ENCODE results near the gene SYT1. TPM values are rescaled to one million over a fixed set of nuclear protein-coding genes. Genes with fewer than 3 reads are reported as not detected.

The SYT1 gene
- total and polyA plus RNA-seq, 2 of the 4 experiments (the other 2 are of a cell fraction) = 2.8 to 3.0 TPM

DNA sequence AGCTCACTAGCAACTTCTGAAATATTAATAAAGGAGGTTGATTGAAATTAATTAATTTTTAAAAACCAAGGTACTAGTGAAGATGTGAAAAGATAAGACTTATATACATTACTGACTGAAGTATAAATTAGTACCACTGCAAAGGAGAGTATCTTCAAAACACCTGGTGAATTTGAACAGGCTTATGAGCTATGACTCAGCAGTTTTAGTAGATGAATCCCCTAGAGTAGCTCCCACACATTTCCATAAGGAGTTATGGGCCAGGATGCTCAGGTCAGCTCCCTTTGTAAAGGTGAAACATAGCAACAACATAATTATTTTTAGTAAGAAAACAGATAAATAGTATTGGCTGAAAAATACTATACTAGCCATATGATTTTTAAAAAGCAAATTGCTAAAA, 218.6 kb downstream of the SYT1 start:
- Histone ChIP-seq H3K18ac (ENCODE audit: low read depth, low read length) (no peak overlapping the region), H4K5ac (ENCODE audit: low read depth, low read length) (no peak overlapping the region), H3K23ac (ENCODE audit: low read depth, low read length) (no peak overlapping the region), H3K79me1 (ENCODE audit: low read depth in 1 of 2, low read length in 2 of 2) (no peaks in the 10 kb centered on the region), H2BK5ac (ENCODE audit: low read depth, low read length, poor library complexity, severe bottlenecking) (no peak overlapping the region), H2AK9ac (replicated peaks; ENCODE audit: low read depth, low read length, poor library complexity) (no peak overlapping the region), H4K8ac (ENCODE audit: low read depth in 2 of 2, low read length in 2 of 2) (no peak overlapping the region), H3K4me3 (ENCODE audit: insufficient read depth, low read depth, low read length) (no peak overlapping the region), H3K9ac (ENCODE audit: low read depth, low read length) (no peak overlapping the region), H2AFZ (replicated peaks; ENCODE audit: low read length, poor library complexity) (no peak overlapping the region), H3K4ac (ENCODE audit: low read depth, low read length) (no peak overlapping the region), H3K27ac (ENCODE audit: insufficient read depth, low read length) (no peak overlapping the region), H2BK120ac (ENCODE audit: low read depth, low read length) (no peak overlapping the region), H2BK20ac (ENCODE audit: low read depth, low read length) (no peak overlapping the region), H3K4me2 (ENCODE audit: low read depth, low read length) (no peak overlapping the region), H3K9me3 (ENCODE audit: control insufficient read depth, insufficient read depth, low read length) (no peaks in the 10 kb centered on the region), H2BK15ac (ENCODE audit: low read depth, low read length) (no peak overlapping the region), H3K4me1 (ENCODE audit: control insufficient read depth, insufficient read depth, low read length) (no peaks in the 10 kb centered on the region), H3K14ac (replicated peaks; ENCODE audit: low read depth, low read length) (no peak overlapping the region), H3K27me3 (ENCODE audit: control insufficient read depth, insufficient read depth, low read length) (no peaks in the 10 kb centered on the region), H4K91ac (ENCODE audit: insufficient read depth, low read depth, low read length) (no peak overlapping the region), H3K56ac (ENCODE audit: extremely low read depth, insufficient read depth, low read length) (no peak overlapping the region), H3K36me3 (ENCODE audit: control insufficient read depth, insufficient read depth, low read length) (no peaks in the 10 kb centered on the region), H3K9me1 (ENCODE audit: insufficient read depth, low read length) (no peaks in the 10 kb centered on the region), H4K20me1 (ENCODE audit: insufficient read depth, low read length) (no peaks in the 10 kb centered on the region), H2AK5ac (ENCODE audit: low read depth, low read length) (no peak overlapping the region)
- BruUV-seq (replicated peaks) = no TSS peak
- ChIA-PET POLR2A (ENCODE audit: unreplicated experiment) (no interaction called here), CTCF (no interaction called here)
- DNase-seq = peak; percentile 7
- no peak for ATAC-seq (ENCODE audit: low read depth)
- intact Hi-C loops (cut with micrococcal nuclease) (no loop called here), in situ Hi-C loops (cut with MboI; ENCODE audit: low sequenced_read_pairs) (no loop called here), dilution Hi-C loops (cut with HindIII; ENCODE audit: low sequenced_read_pairs, unreplicated experiment) (no loop called here)
- peak; percentile 83 for TF ChIP-seq MAFK (IDR thresholded peaks at IDR 0.05; ENCODE audit: low read depth, low read length)
- TF ChIP-seq RAD21 (IDR thresholded peaks at IDR 0.05; ENCODE audit: low read length) = no peak
- peak; percentile 98 for TF ChIP-seq NFE2L2 (IDR thresholded peaks at IDR 0.05; ENCODE audit: low read depth, low read length)
- no peak for TF ChIP-seq SMC3 (IDR thresholded peaks at IDR 0.05; ENCODE audit: low read depth, low read length)
